ENCODE data around the gene RFX8.

- no peak for TF ChIP-seq GABPA (IDR thresholded peaks at IDR 0.05; ENCODE audit: low read depth)
- no peak for TF ChIP-seq EZH2phosphoT487 (IDR thresholded peaks at IDR 0.05; ENCODE audit: borderline replicate concordance, low read depth)
- TF ChIP-seq, protein P1, sequence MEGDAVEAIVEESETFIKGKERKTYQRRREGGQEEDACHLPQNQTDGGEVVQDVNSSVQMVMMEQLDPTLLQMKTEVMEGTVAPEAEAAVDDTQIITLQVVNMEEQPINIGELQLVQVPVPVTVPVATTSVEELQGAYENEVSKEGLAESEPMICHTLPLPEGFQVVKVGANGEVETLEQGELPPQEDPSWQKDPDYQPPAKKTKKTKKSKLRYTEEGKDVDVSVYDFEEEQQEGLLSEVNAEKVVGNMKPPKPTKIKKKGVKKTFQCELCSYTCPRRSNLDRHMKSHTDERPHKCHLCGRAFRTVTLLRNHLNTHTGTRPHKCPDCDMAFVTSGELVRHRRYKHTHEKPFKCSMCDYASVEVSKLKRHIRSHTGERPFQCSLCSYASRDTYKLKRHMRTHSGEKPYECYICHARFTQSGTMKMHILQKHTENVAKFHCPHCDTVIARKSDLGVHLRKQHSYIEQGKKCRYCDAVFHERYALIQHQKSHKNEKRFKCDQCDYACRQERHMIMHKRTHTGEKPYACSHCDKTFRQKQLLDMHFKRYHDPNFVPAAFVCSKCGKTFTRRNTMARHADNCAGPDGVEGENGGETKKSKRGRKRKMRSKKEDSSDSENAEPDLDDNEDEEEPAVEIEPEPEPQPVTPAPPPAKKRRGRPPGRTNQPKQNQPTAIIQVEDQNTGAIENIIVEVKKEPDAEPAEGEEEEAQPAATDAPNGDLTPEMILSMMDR (IDR thresholded peaks at IDR 0.05) = no peak
- no peak for TF ChIP-seq SIN3A (IDR thresholded peaks at IDR 0.05; ENCODE audit: borderline replicate concordance, low read depth, low read length)
- TF ChIP-seq TAF1 (IDR thresholded peaks at IDR 0.05; ENCODE audit: borderline replicate concordance, low read depth, low read length) = no peak
- no peak for TF ChIP-seq MXI1 (IDR thresholded peaks at IDR 0.05; ENCODE audit: low read depth, low read length)
- TF ChIP-seq SMC3 (IDR thresholded peaks at IDR 0.05; ENCODE audit: low read depth, low read length) = no peak
- TF ChIP-seq, protein P2, sequence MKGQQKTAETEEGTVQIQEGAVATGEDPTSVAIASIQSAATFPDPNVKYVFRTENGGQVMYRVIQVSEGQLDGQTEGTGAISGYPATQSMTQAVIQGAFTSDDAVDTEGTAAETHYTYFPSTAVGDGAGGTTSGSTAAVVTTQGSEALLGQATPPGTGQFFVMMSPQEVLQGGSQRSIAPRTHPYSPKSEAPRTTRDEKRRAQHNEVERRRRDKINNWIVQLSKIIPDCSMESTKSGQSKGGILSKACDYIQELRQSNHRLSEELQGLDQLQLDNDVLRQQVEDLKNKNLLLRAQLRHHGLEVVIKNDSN (IDR thresholded peaks at IDR 0.05; ENCODE audit: borderline replicate concordance, low read depth) = no peak
Measured at GRCh38 chr2:101476605-101477208, 1.8 kb upstream of the RFX8 start.

All from SK-N-SH (cell line).